H1 (cell line): Measurements from ENCODE around the gene NEB. TPM values are rescaled to one million over a fixed set of nuclear protein-coding genes. Genes with fewer than 3 reads are reported as not detected.

Experiments
- CHD7 ChIP-seq: fragments of 300-600 bp; sonication (generic); IDR thresholded peaks from 2 replicates; pipeline ENCODE4 v1.7.1; 2012; ENCODE audit warnings: low read length, moderate library complexity, mild to moderate bottlenecking, inconsistent platforms; ENCODE audit not compliant: insufficient replicate concordance
- CTCF ChIP-seq, 3 experiments: IDR thresholded peaks; 1 replicate in 2 of 3; 2 replicates in 1 of 3; pipeline versions ENCODE4 v1.5.1 to v1.6.1; 2011; ENCODE audit warnings: low read length in 3 of 3, mild to moderate bottlenecking in 3 of 3, inconsistent platforms in 2 of 3, low read depth in 1 of 3, moderate library complexity in 1 of 3; ENCODE audit not compliant: insufficient read depth in 1 of 3; ENCODE audit errors: control extremely low read depth in 1 of 3
- POLR2AphosphoS5 ChIP-seq: IDR thresholded peaks from 2 replicates; pipeline ENCODE4 v1.6.1; 2011; ENCODE audit warnings: low read depth, low read length
- POU5F1 ChIP-seq: IDR thresholded peaks from 2 replicates; pipeline ENCODE4 v1.6.1; 2011; ENCODE audit warnings: low read depth, mild to moderate bottlenecking, low read length, moderate library complexity
- SUZ12 ChIP-seq: fragments of 200-600 bp; sonication (generic); IDR thresholded peaks from 2 replicates; pipeline ENCODE4 v1.6.1; 2012; ENCODE audit warnings: mild to moderate bottlenecking, inconsistent platforms, low read length, moderate library complexity, mixed read lengths
- polyA plus RNA-seq, 7 experiments: library from polyadenylated mRNA; depleted of rRNA in 3 of 7; stranded (reverse) in 5 of 7; unstranded in 2 of 7; fragments of >200 nt in 5 of 7; fragments of 200-250 nt in 2 of 7; gene quantifications; 1 replicate in 5 of 7; 2 replicates in 1 of 7; 4 replicates in 1 of 7; pipeline versions ENCODE4 v1.2.1 to v1.2.3, GENCODE V29; 2011 to 2013; ENCODE audit warnings: missing spikeins in 2 of 7, mixed read lengths in 2 of 7
- total RNA-seq: library from RNA; stranded (reverse); fragmentation: NEBNext Ultra II Directional; extraction: Animal tissue kit (Norgen Biotek cat#: 25700); gene quantifications from 2 replicates; pipeline ENCODE4 v1.2.1, GENCODE V29; 2021

The NEB gene
- total and polyA plus RNA-seq, 2 of the 8 experiments (the other 6 are each of a cell fraction or from before 2014, with no cell fraction given), result 1.4 to 2.5 TPM

DNA sequence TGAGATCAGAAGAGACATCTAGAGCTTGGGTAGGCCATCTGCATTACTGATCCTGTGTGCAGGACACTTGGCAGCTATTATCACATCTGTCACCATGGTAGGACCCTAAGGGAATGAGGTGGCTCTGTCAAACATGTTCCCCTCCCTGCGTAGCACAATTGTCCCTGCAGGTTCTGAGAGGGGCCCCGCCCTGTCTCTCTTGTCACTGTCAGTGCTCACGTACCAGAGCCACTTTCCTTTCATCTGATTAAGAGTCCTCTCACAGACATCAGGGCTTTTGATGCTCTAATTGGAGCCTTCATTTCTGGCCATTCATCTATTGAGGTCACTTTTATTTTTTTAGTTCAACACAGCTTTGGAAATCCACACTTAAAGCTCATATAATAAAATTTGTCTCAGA, 38.5 kb downstream of the NEB start (continued):
- TF ChIP-seq CHD7, result no peak
- TF ChIP-seq CTCF (IDR thresholded peaks at IDR 0.05; ENCODE audit: control extremely low read depth in 1 of 3, insufficient read depth in 1 of 3, low read depth in 1 of 3, low read length in 3 of 3), result no peak
- no peak for TF ChIP-seq POLR2AphosphoS5
- TF ChIP-seq SUZ12, result no peak
- TF ChIP-seq POU5F1, result no peak
